Smooth muscle cell (in vitro differentiated cells): Measurements from ENCODE around the gene COMMD8. TPM values are rescaled to one million over a fixed set of nuclear protein-coding genes. Genes with fewer than 3 reads are reported as not detected.

Experiments
- DNase-seq: peaks from one replicate; lab custom pipeline; 2025; ENCODE audit not compliant: unreplicated experiment; lab: John Stamatoyannopoulos, UW
- H2AFZ ChIP-seq: fragments of 200-600 bp; sonication (generic); 2 replicates; pipeline ENCODE4 v1.6.0; 2016; ENCODE audit warnings: antibody characterized with exemption, low read depth, mild to moderate bottlenecking
- H3F3A ChIP-seq: fragments of 200-600 bp; sonication (generic); 2 replicates; pipeline ENCODE4 v1.6.0; 2017; ENCODE audit warnings: antibody characterized with exemption, low read depth
- H3K27ac ChIP-seq: fragments of 200-600 bp; sonication (generic); 2 replicates; pipeline ENCODE4 v1.5.1; 2016; ENCODE audit warnings: low read depth, mild to moderate bottlenecking
- H3K27me3 ChIP-seq: fragments of 200-600 bp; sonication (generic); 2 replicates; pipeline ENCODE4 v1.6.1; 2016; ENCODE audit warnings: low read depth, mild to moderate bottlenecking
- H3K36me3 ChIP-seq: fragments of 200-600 bp; sonication (generic); 2 replicates; pipeline ENCODE4 v1.5.1; 2016; ENCODE audit warnings: low read depth
- H3K4me1 ChIP-seq: fragments of 200-600 bp; sonication (generic); 2 replicates; pipeline ENCODE4 v1.5.1; 2016; ENCODE audit warnings: low read depth
- H3K4me2 ChIP-seq: fragments of 200-600 bp; sonication (generic); 2 replicates; pipeline ENCODE4 v1.6.0; 2016; ENCODE audit warnings: mild to moderate bottlenecking
- H3K4me3 ChIP-seq: fragments of 200-600 bp; sonication (generic); 2 replicates; pipeline ENCODE4 v1.5.1; 2016; ENCODE audit warnings: mild to moderate bottlenecking
- H3K79me2 ChIP-seq: fragments of 200-600 bp; sonication (generic); 2 replicates; pipeline ENCODE4 v1.6.0; 2016; ENCODE audit warnings: low read depth, mild to moderate bottlenecking
- H3K9ac ChIP-seq: fragments of 200-600 bp; sonication (generic); 2 replicates; pipeline ENCODE4 v1.6.0; 2016; ENCODE audit warnings: low read depth
- H3K9me3 ChIP-seq: fragments of 200-600 bp; sonication (generic); replicated peaks from 2 replicates; pipeline ENCODE4 v1.5.1; 2016; ENCODE audit warnings: low read depth
- H4K20me1 ChIP-seq: fragments of 200-600 bp; sonication (generic); 2 replicates; pipeline ENCODE4 v1.6.0; 2016; ENCODE audit warnings: low read depth
- CTCF ChIP-seq: fragments of 200-600 bp; sonication (generic); IDR thresholded peaks from 2 replicates; pipeline ENCODE4 v1.5.1; 2017; ENCODE audit warnings: borderline replicate concordance, mild to moderate bottlenecking, antibody characterized with exemption; ENCODE audit not compliant: insufficient read depth, poor library complexity, severe bottlenecking
- WGBS: methylation state at CpG from one replicate; pipeline ENCODE4 v1.1.7; 2016; ENCODE audit warnings: low lambda C conversion rate; 5-methylcytosine and 5-hydroxymethylcytosine counted together
- polyA plus RNA-seq: library from polyadenylated mRNA; unstranded; fragments of >200 nt; fragmentation: Nextera tagmentation; extraction: Ambion mirVana; gene quantifications from 2 replicates; pipeline ENCODE4 v1.2.1, GENCODE V29; 2016
- total RNA-seq: library from RNA; depleted of rRNA; stranded (reverse); fragments of >200 nt; gene quantifications from 2 replicates; pipeline ENCODE4 v1.2.3, GENCODE V29; 2014

COMMD8 gene
- total and polyA plus RNA-seq, 2 experiments from 2014 or later: 29.0 to 35.5 TPM

DNA sequence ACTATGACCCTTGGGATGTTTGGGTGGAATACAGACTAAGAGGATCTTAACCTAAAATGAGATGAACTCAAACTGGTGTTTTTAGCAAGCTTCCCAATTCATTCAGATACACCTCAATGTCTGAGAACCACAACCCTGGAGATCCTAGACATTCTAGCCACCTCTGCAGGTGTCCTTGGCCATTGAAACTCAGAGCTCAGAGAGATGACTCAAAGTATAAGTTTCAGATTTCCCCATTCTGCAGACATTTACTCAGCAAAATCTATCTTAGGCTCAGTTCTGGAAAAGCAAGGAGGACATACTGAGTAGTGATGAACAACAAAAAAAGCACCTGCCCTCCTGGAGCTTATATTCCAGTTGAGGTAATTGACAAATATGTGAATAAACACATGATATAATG, 47.8 kb downstream of the COMMD8 start:
- Histone ChIP-seq H4K20me1 (no peaks in the 10 kb centered on the region), H3F3A (no peaks in the 10 kb centered on the region), H3K27me3 (no peaks in the 10 kb centered on the region), H2AFZ (no peak overlapping the region), H3K9ac (no peak overlapping the region), H3K79me2 (no peaks in the 10 kb centered on the region), H3K9me3 (no peaks in the 10 kb centered on the region), H3K4me1 (no peaks in the 10 kb centered on the region), H3K4me2 (no peak overlapping the region), H3K27ac (no peak overlapping the region), H3K4me3 (no peak overlapping the region), H3K36me3 (no peaks in the 10 kb centered on the region)
- TF ChIP-seq CTCF: no peak
- DNase-seq: no peak

DNA sequence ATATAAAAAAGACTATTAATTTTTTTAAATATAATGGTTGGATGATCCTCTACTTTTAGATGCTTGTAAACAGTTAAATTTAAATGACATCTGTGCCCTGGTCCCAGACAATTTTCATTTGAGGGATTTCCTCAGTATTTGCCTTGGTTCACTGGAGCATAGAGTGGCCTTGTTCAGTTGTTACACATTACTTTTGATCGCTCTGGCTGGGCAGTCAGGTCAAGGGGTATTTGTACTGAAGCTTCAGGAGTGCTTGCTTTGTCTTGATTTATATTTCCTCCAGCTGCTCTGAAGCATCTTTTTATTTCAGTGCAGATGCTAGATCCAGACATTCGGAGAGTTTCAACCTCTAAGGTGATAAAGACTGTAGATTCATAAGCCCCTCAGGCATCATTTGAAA, 50.0 kb downstream of the COMMD8 start:
- TF ChIP-seq CTCF: no peak
- Histone ChIP-seq H3K4me1 (no peaks in the 10 kb centered on the region), H4K20me1 (no peaks in the 10 kb centered on the region), H3K9ac (no peak overlapping the region), H3K79me2 (no peaks in the 10 kb centered on the region), H2AFZ (no peak overlapping the region), H3K36me3 (no peaks in the 10 kb centered on the region), H3K27ac (no peak overlapping the region), H3K4me3 (no peak overlapping the region), H3K27me3 (no peaks in the 10 kb centered on the region), H3K9me3 (no peaks in the 10 kb centered on the region), H3F3A (no peaks in the 10 kb centered on the region), H3K4me2 (no peak overlapping the region)
- 92% methylated on average over 2 of the region's 2 CpGs for WGBS
- DNase-seq: no peak

DNA sequence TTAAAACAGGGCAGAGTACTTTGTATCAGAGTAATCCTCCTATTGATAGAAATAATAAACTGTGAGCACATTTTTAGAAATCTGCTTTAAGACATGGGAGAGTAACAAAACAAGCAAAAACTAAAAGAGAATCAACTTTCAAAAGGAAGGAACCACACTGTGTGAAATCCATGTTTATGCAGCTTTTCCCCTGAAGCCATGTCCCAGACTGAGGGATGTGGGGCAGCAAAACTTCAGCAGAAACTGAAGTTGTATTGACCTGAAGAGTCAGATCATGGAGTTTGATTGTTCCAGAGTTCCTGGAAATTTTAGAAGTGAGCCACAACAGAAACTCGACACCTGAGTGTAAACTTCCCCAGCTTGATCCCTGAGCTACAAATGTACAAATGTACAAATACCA, 53.2 kb downstream of the COMMD8 start:
- H3K4me2 ChIP-seq: no peak overlapping the region
- no peaks in the 10 kb centered on the region for H4K20me1 ChIP-seq
- no peaks in the 10 kb centered on the region for H3K4me1 ChIP-seq
- DNase-seq: no peak
- H3K27ac ChIP-seq: no peak overlapping the region
- TF ChIP-seq CTCF: no peak
- H3K9me3 ChIP-seq: no peaks in the 10 kb centered on the region
- H3K36me3 ChIP-seq: no peaks in the 10 kb centered on the region
- H3K27me3 ChIP-seq: no peaks in the 10 kb centered on the region
- no peaks in the 10 kb centered on the region for H3K79me2 ChIP-seq
- no peak overlapping the region for H3K4me3 ChIP-seq
- H3F3A ChIP-seq: no peaks in the 10 kb centered on the region
- H2AFZ ChIP-seq: no peak overlapping the region
- no peak overlapping the region for H3K9ac ChIP-seq
- 77% methylated on average over 1 of the region's 1 CpG for WGBS

DNA sequence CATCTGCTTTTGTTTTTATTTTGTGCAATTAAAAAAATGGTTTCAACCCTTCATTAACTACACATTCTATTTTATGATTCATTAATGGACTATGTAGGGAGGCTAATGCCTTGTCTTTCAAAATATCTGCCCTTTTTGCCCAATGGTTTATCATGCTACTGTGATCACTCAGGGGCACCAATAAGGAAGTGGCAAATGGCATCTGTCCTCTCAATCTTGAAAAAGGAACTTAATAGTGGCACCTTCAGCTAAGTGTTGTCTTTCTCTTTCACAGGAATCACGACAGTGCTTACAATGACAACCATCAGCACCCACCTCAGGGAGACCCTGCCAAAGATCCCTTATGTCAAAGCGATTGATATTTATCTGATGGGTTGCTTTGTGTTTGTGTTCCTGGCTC, 57.1 kb downstream of the COMMD8 start:
- Histone ChIP-seq H2AFZ (no peak overlapping the region), H3K4me1 (no peaks in the 10 kb centered on the region), H3K9me3 (no peaks in the 10 kb centered on the region), H3K27me3 (peaks cover 7% of the 10 kb centered on the region), H3K9ac (no peak overlapping the region), H3K4me3 (no peak overlapping the region), H4K20me1 (no peaks in the 10 kb centered on the region), H3K36me3 (no peaks in the 10 kb centered on the region), H3K79me2 (no peaks in the 10 kb centered on the region), H3F3A (no peaks in the 10 kb centered on the region), H3K27ac (no peak overlapping the region), H3K4me2 (no peak overlapping the region)
- 84% methylated on average over 2 of the region's 2 CpGs for WGBS
- DNase-seq: no peak
- no peak for TF ChIP-seq CTCF

Other genes with a start within 250 kb of the COMMD8 start
- 28.4 and 29.6 TPM in 2 replicates for gene ATP10D, start 21.6 kb upstream of the COMMD8 start, total RNA-seq
- gene ATP10D, start 21.6 kb upstream of the COMMD8 start, polyA plus RNA-seq: 8.6 and 9.2 TPM in 2 replicates